Loucy (cell line): ENCODE data around the gene ULK3.

Source experiments
- H2AFZ ChIP-seq: fragments of 200-600 bp; sonication (generic); 2 replicates; pipeline ENCODE4 v1.6.0; 2016; ENCODE audit warnings: antibody characterized with exemption, mild to moderate bottlenecking, low read length, moderate library complexity
- H3F3A ChIP-seq: fragments of 200-600 bp; 2 replicates; pipeline ENCODE4 v1.6.0; 2016; ENCODE audit warnings: antibody characterized with exemption, low read depth, mild to moderate bottlenecking
- H3K27me3 ChIP-seq: fragments of 200-600 bp; sonication (generic); 2 replicates; pipeline ENCODE4 v1.6.1; 2014; ENCODE audit warnings: low read length, mild to moderate bottlenecking; ENCODE audit not compliant: insufficient read depth, poor library complexity, severe bottlenecking
- H3K36me3 ChIP-seq: fragments of 200-600 bp; sonication (generic); 2 replicates; pipeline ENCODE4 v1.6.1; 2016; ENCODE audit warnings: low read length; ENCODE audit not compliant: insufficient read depth
- H3K4me1 ChIP-seq: fragments of 200-600 bp; sonication (generic); 2 replicates; pipeline ENCODE4 v1.5.1; 2014; ENCODE audit warnings: low read length, mild to moderate bottlenecking; ENCODE audit not compliant: insufficient read depth, poor library complexity, severe bottlenecking
- H3K4me2 ChIP-seq: fragments of 200-600 bp; sonication (generic); 2 replicates; pipeline ENCODE4 v1.6.0; 2014; ENCODE audit warnings: antibody characterized with exemption, low read length, low read depth, mild to moderate bottlenecking; ENCODE audit not compliant: poor library complexity, severe bottlenecking
- H3K4me3 ChIP-seq: fragments of 200-600 bp; sonication (generic); 2 replicates; pipeline ENCODE4 v1.5.1; 2014; ENCODE audit warnings: low read length, mild to moderate bottlenecking, mixed read lengths; ENCODE audit not compliant: poor library complexity, severe bottlenecking
- H3K79me2 ChIP-seq: fragments of 200-600 bp; sonication (generic); 2 replicates; pipeline ENCODE4 v1.6.1; 2014; ENCODE audit warnings: low read length; ENCODE audit not compliant: insufficient read depth
- H3K9ac ChIP-seq: fragments of 200-600 bp; sonication (generic); 2 replicates; pipeline ENCODE4 v1.6.0; 2014; ENCODE audit warnings: mild to moderate bottlenecking, low read depth, low read length, moderate library complexity; ENCODE audit not compliant: poor library complexity, severe bottlenecking
- H3K9me2 ChIP-seq: fragments of 200-600 bp; sonication (generic); replicated peaks from 2 replicates; pipeline ENCODE4 v1.6.1; 2016; ENCODE audit warnings: low read depth, low read length, mixed read lengths
- H3K9me3 ChIP-seq: fragments of 200-600 bp; sonication (generic); 2 replicates; pipeline ENCODE4 v1.6.1; 2014; ENCODE audit warnings: mild to moderate bottlenecking, antibody characterized with exemption, low read length, low read depth; ENCODE audit not compliant: insufficient read depth
- H4K20me1 ChIP-seq: fragments of 200-600 bp; sonication (generic); 2 replicates; pipeline ENCODE4 v1.6.0; 2014; ENCODE audit warnings: antibody characterized with exemption, low read length, mild to moderate bottlenecking; ENCODE audit not compliant: insufficient read depth, poor library complexity, severe bottlenecking
- CTCF ChIP-seq: fragments of 200-600 bp; sonication (generic); conservative IDR thresholded peaks from 2 replicates; pipeline ENCODE4 v1.5.1; 2014; ENCODE audit warnings: mild to moderate bottlenecking, antibody characterized with exemption, low read length
- EZH2phosphoT487 ChIP-seq: fragments of 200-600 bp; IDR thresholded peaks from 2 replicates; pipeline ENCODE4 v1.6.1; 2018; ENCODE audit warnings: antibody characterized with exemption, mild to moderate bottlenecking, moderate library complexity, borderline replicate concordance

Gene ULK3

GRCh38 chr15:74802862-74803447 is 40.0 kb downstream of the ULK3 start:
- H4K20me1 ChIP-seq: peaks cover 18% of the 10 kb centered on the region
- H3K9me2 ChIP-seq: no peaks in the 10 kb centered on the region
- H3F3A ChIP-seq: peaks cover 3% of the 10 kb centered on the region; the same call in 1 of the 2 replicates
- H3K27me3 ChIP-seq: no peaks in the 10 kb centered on the region
- no peak overlapping the region for H3K9ac ChIP-seq
- no peak overlapping the region for H2AFZ ChIP-seq
- H3K4me2 ChIP-seq: no peak overlapping the region
- H3K36me3 ChIP-seq: peaks cover 68% of the 10 kb centered on the region; the same call in 1 of the 2 replicates
- no peaks in the 10 kb centered on the region for H3K9me3 ChIP-seq
- H3K79me2 ChIP-seq: peaks cover 6% of the 10 kb centered on the region; the same call in 1 of the 2 replicates
- TF ChIP-seq EZH2phosphoT487: no peak
- TF ChIP-seq CTCF: no peak
- no peak overlapping the region for H3K4me3 ChIP-seq
- no peaks in the 10 kb centered on the region for H3K4me1 ChIP-seq

- Histone ChIP-seq H4K20me1 (peaks cover 24% of the 10 kb centered on the region), H3K9me2 (no peaks in the 10 kb centered on the region), H2AFZ (no peak overlapping the region), H3K4me3 (no peak overlapping the region), H3K9ac (no peak overlapping the region), H3K27me3 (no peaks in the 10 kb centered on the region), H3K36me3 (peaks cover 73% of the 10 kb centered on the region; the same call in 1 of the 2 replicates), H3K79me2 (peaks cover 12% of the 10 kb centered on the region; the same call in 1 of the 2 replicates), H3F3A (peaks cover 3% of the 10 kb centered on the region; the same call in 1 of the 2 replicates), H3K9me3 (no peaks in the 10 kb centered on the region), H3K4me1 (no peaks in the 10 kb centered on the region), H3K4me2 (no peak overlapping the region)
- TF ChIP-seq CTCF (no peak), EZH2phosphoT487 (no peak)
Observed at GRCh38 chr15:74802290-74802689, 40.7 kb downstream of the ULK3 start.

GRCh38 chr15:74801311-74801997 is 41.5 kb downstream of the ULK3 start:
- Histone ChIP-seq H3K9me2 (no peaks in the 10 kb centered on the region), H3K9ac (no peak overlapping the region), H3K27me3 (no peaks in the 10 kb centered on the region), H3K4me2 (no peak overlapping the region), H3K79me2 (peaks cover 21% of the 10 kb centered on the region; the same call in 1 of the 2 replicates), H2AFZ (no peak overlapping the region), H3K9me3 (no peaks in the 10 kb centered on the region), H3K36me3 (peaks cover 73% of the 10 kb centered on the region; the same call in 1 of the 2 replicates), H3F3A (peaks cover 3% of the 10 kb centered on the region; the same call in 1 of the 2 replicates), H4K20me1 (peaks cover 31% of the 10 kb centered on the region), H3K4me1 (no peaks in the 10 kb centered on the region), H3K4me3 (no peak overlapping the region)
- no peak for TF ChIP-seq EZH2phosphoT487
